Adrenal gland (tissue), 5 donors: ENCODE data around the gene UNC93B1.

Experiments
- CTCF ChIP-seq, 6 experiments: fragments of 450-650 bp in 4 of 6; fragments of 200-600 bp in 2 of 6; sonication (generic) in 1 of 6; IDR thresholded peaks; 1 replicate in 5 of 6; 2 replicates in 1 of 6; pipeline versions ENCODE4 v1.5.1 to v1.8.0; 2016 to 2021; ENCODE audit warnings: antibody characterized with exemption in 6 of 6, mild to moderate bottlenecking in 2 of 6, moderate library complexity in 1 of 6
- POLR2A ChIP-seq, 2 donors: fragments of 450-650 bp; IDR thresholded peaks; one replicate each; pipeline ENCODE4 v1.6.1; 2017; ENCODE audit warnings: antibody characterized with exemption in 2 of 2, mild to moderate bottlenecking in 2 of 2, moderate library complexity in 1 of 2
- donor health status: DM: no; HTN: no; CAD: no.

- TF ChIP-seq CTCF (IDR thresholded peaks at IDR 0.05) (no peak), POLR2A (IDR thresholded peaks at IDR 0.05) (peak in 1 of 2 donors; percentile 64)
Measured at GRCh38 chr11:68003846-68004550, at the start of gene UNC93B1.
